Measurements from ENCODE around the gene C21orf91.
A peak's percentile ranks its signal among the peaks of the same experiment; 100 is the strongest.

C21orf91 gene

GRCh38 chr21:17841103-17841502, 21.9 kb upstream of the C21orf91 start:
- no peak overlapping the region for H3K4me3 ChIP-seq (ENCODE audit: low read depth, low read length)
- no peak for TF ChIP-seq CTCF (IDR thresholded peaks at IDR 0.05; ENCODE audit: low read depth, low read length)

- H3K4me3 ChIP-seq (ENCODE audit: low read depth, low read length), result no peak overlapping the region
- no peak for TF ChIP-seq CTCF (IDR thresholded peaks at IDR 0.05; ENCODE audit: low read depth, low read length)
Observed at GRCh38 chr21:17834639-17835354, 15.6 kb upstream of the C21orf91 start.

GRCh38 chr21:17829472-17829871, 10.3 kb upstream of the C21orf91 start:
- TF ChIP-seq CTCF (IDR thresholded peaks at IDR 0.05; ENCODE audit: low read depth, low read length), result no peak

GRCh38 chr21:17828223-17828622, 9.1 kb upstream of the C21orf91 start:
- no peak overlapping the region for H3K4me3 ChIP-seq (ENCODE audit: low read depth, low read length)
- no peak for TF ChIP-seq CTCF (IDR thresholded peaks at IDR 0.05; ENCODE audit: low read depth, low read length)

More at GRCh38 chr21:17829472-17829871, 10.3 kb upstream of the C21orf91 start:
- no peak overlapping the region for H3K4me3 ChIP-seq (ENCODE audit: low read depth, low read length)

GRCh38 chr21:17823846-17824245, 4.7 kb upstream of the C21orf91 start:
- no peak overlapping the region for H3K4me3 ChIP-seq (ENCODE audit: low read depth, low read length)
- TF ChIP-seq CTCF (IDR thresholded peaks at IDR 0.05; ENCODE audit: low read depth, low read length), result no peak

GRCh38 chr21:17821121-17821520, 2.0 kb upstream of the C21orf91 start:
- H3K4me3 ChIP-seq (ENCODE audit: low read depth, low read length), result no peak overlapping the region
- no peak for TF ChIP-seq CTCF (IDR thresholded peaks at IDR 0.05; ENCODE audit: low read depth, low read length)

- no peak for TF ChIP-seq CTCF (IDR thresholded peaks at IDR 0.05; ENCODE audit: low read depth, low read length)
- peak overlapping the region; percentile 91 for H3K4me3 ChIP-seq (ENCODE audit: low read depth, low read length)
Observed at GRCh38 chr21:17819877-17820229, 697 bp upstream of the C21orf91 start.

All from WI38 (cell line).